Limb (tissue), 2 donors: ENCODE results near the gene RRAGC.

ENCODE experiments used
- DNase-seq, 2 donors: peaks; one replicate each; pipeline ENCODE4 v3.0.0-alpha.2; 2016; ENCODE audit errors: extremely low spot score in 2 of 2

Gene RRAGC

GRCh38 chr1:38859561-38860453, at the start of gene RRAGC:
Gene RRAGC, minus strand, starts transcription at chr1:38859772. Its CDS starts 126 bp downstream, at chr1:38859646.
- DNase-seq = peak; percentile 97 to 98

- DNase-seq = no peak
Measured at GRCh38 chr1:38908821-38909220, 49.2 kb upstream of the RRAGC start.

GRCh38 chr1:38905985-38906384, 46.4 kb upstream of the RRAGC start:
- no peak for DNase-seq

GRCh38 chr1:38899560-38899959, 40.0 kb upstream of the RRAGC start:
- DNase-seq = no peak

- DNase-seq = no peak
Measured at GRCh38 chr1:38898653-38899230, 39.2 kb upstream of the RRAGC start.

- no peak for DNase-seq
Measured at GRCh38 chr1:38896169-38896568, 36.6 kb upstream of the RRAGC start.

- no peak for DNase-seq
Measured at GRCh38 chr1:38892976-38893375, 33.4 kb upstream of the RRAGC start.

GRCh38 chr1:38891753-38892152, 32.2 kb upstream of the RRAGC start:
- no peak for DNase-seq

GRCh38 chr1:38889589-38889988, 30.0 kb upstream of the RRAGC start:
- DNase-seq = no peak

GRCh38 chr1:38888423-38889333, 29.1 kb upstream of the RRAGC start:
- DNase-seq = no peak

GRCh38 chr1:38885092-38885491, 25.5 kb upstream of the RRAGC start:
- DNase-seq = no peak

- no peak for DNase-seq
Measured at GRCh38 chr1:38881487-38881886, 21.9 kb upstream of the RRAGC start, which contains the start of gene GJA9. Gene GJA9, minus strand, starts transcription at chr1:38881587. Its CDS starts 5,489 bp downstream, at chr1:38876098.

- DNase-seq = no peak
Measured at GRCh38 chr1:38875811-38876210, 16.2 kb upstream of the RRAGC start.

GRCh38 chr1:38873027-38873969, 13.7 kb upstream of the RRAGC start, which contains the start of gene MYCBP:
Gene MYCBP, minus strand, starts transcription at chr1:38873348. Its CDS starts 43 bp downstream, at chr1:38873305.
- peak; percentile 97 to 98 for DNase-seq

- no peak for DNase-seq
Measured at GRCh38 chr1:38872401-38873026, 12.9 kb upstream of the RRAGC start.

GRCh38 chr1:38870996-38871395, 11.4 kb upstream of the RRAGC start:
- no peak for DNase-seq

GRCh38 chr1:38867208-38867607, 7.6 kb upstream of the RRAGC start:
- no peak for DNase-seq

- no peak for DNase-seq
Measured at GRCh38 chr1:38865112-38865715, 5.6 kb upstream of the RRAGC start.

- no peak for DNase-seq
Measured at GRCh38 chr1:38860454-38860795, 853 bp upstream of the RRAGC start.
